Pancreas (tissue), 10 donors: ENCODE results near the gene GLTPD2. TPM values are rescaled to one million over a fixed set of nuclear protein-coding genes. Genes with fewer than 3 reads are reported as not detected.

Experiments used
- ATAC-seq, 4 donors: fragments of 200-7000 bp; cut with Tn5 transposase; one replicate each; pipeline versions ENCODE4 v1.8.0 to v1.9.1; 2020; ENCODE audit warnings: mild to moderate bottlenecking in 4 of 4, moderate library complexity in 4 of 4
- DNase-seq, 6 donors: peaks; one replicate each; pipeline ENCODE4 v3.0.0-alpha.2; 2020
- FAIRE-seq: peaks from 2 replicates; lab custom pipeline; 2012; peaks lifted over from hg19 to GRCh38; lab: Jason Lieb, UNC
- H3K27ac ChIP-seq, 4 donors: fragments of 200-600 bp; sonication (generic); 1 replicate in 3 of 4; 2 replicates in 1 of 4; pipeline versions ENCODE4 v1.5.0 to v1.8.0; 2020
- H3K27me3 ChIP-seq, 4 donors: fragments of 200-600 bp; one replicate each; pipeline ENCODE4 v1.8.0; 2021
- H3K36me3 ChIP-seq, 3 donors: fragments of 200-600 bp; sonication (generic) in 1 of 3; one replicate each; pipeline versions ENCODE4 v1.5.0 to v1.8.0; 2020 to 2021
- H3K4me1 ChIP-seq, 3 donors: fragments of 200-600 bp; one replicate each; pipeline ENCODE4 v1.8.0; 2021
- H3K4me3 ChIP-seq, 4 donors: fragments of 200-600 bp; sonication (generic) in 2 of 4; one replicate each; pipeline versions ENCODE4 v1.5.0 to v1.8.0; 2020 to 2021
- H3K9me3 ChIP-seq, 4 donors: fragments of 200-600 bp; one replicate each; pipeline ENCODE4 v1.8.0; 2021
- WGBS, 2 donors: extraction: QIAGEN DNeasy Blood & Tissue Kit; methylation state at CpG; one replicate each; pipeline ENCODE4 v1.1.7; 2013; 5-methylcytosine and 5-hydroxymethylcytosine counted together
- intact Hi-C, 3 donors: fragments of 100-400 bp; cut with DNase I; formaldehyde crosslinking; loops; one replicate each; pipeline versions ENCODE4 v1.11.1 to v1.14.2; 2022
- polyA plus RNA-seq, 2 donors: library from polyadenylated mRNA; stranded (reverse); fragments of 200-250 nt; gene quantifications; one replicate each; pipeline ENCODE4 v1.2.3, GENCODE V29; 2013
- total RNA-seq, 6 donors: library from RNA; stranded (reverse); fragmentation: NEBNext Ultra II Directional in 4 of 6; extraction: Animal tissue kit (Norgen Biotek cat#: 25700) in 4 of 6; gene quantifications; one replicate each; pipeline versions ENCODE4 v1.2.1 to v1.2.4, GENCODE V29; 2021 to 2023
- TF ChIP-seq, protein P1 (sequence below), 4 donors: fragments of 200-600 bp; sonication (generic) in 3 of 4; IDR thresholded peaks; one replicate each; pipeline versions ENCODE4 v1.5.0 to v1.8.0; 2021; ENCODE audit warnings: antibody characterized with exemption in 4 of 4
- donor health status: healthy with polysubstance abuse.
- donor health status: DM: no; HTN: no; CAD: no; lungs with moderate emphysema.
- donor health status: DM: no; HTN: no; CAD: no.
- donor health status: control.
- donor health status: control.
- donor health status: Bipolar disorder and iron deficiency.
- donor health status: DM: yes; HTN: yes; CAD: no.
- donor health status: DM: no; HTN: no; CAD: no.
- donor health status: DM: no; HTN: no; CAD: no.
- donor health status: DM: yes; HTN: yes; CAD: no.

Gene GLTPD2
- total and polyA plus RNA-seq, 8 donors = 0.23 to 0.39 TPM; not detected in 6

DNA sequence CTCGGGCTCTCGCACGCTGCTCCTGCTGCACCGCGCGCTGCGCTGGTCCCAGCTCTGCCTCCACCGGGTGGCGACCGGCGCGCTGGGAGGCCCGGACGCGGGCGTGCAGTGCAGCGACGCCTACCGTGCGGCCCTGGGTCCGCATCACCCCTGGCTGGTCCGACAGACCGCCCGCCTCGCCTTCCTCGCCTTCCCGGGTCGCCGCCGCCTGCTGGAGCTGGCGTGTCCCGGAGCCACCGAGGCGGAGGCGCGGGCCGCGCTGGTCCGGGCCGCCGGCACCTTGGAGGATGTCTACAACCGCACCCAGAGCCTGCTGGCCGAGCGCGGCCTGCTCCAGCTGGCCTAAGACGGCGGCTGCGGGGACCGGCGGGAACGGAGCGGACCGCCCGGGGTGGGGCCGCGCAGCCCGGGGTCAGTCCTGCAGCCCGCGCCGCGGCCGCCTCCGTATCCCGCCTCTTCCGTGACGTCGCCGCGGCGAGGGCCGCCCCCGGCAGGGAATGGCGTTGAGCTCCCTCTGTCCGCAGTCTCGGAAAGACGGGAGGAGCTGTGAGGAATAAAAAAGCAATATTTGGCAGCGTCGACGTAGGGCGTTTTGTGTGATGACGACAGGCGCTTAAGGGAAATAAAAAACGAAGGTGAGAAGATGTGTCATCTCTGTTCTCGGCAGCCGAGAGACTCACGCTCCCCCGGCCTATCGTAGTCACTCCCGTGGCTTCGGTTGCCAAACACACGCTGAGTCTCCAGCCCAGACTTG, 1.4 kb downstream of the GLTPD2 start:
- peaks cover 0 to 20% (median 4%) of the 10 kb centered on the region in 3 donors for H3K4me1 ChIP-seq
- 0% methylated on average over 55 to 91 of the region's 91 CpGs for WGBS, 2 donors
- FAIRE-seq = no peak
- peak; percentile 88 to 92 (median 92) for ATAC-seq
- peak overlapping the region; percentile 53 to 71 (median 58) for H3K4me3 ChIP-seq
- H3K27me3 ChIP-seq = no peaks in the 10 kb centered on the region
- H3K27ac ChIP-seq = peak overlapping the region; percentile 93 to 98 (median 98)
- peak; percentile 82 to 94 (median 88) for DNase-seq
- TF ChIP-seq, protein P1, sequence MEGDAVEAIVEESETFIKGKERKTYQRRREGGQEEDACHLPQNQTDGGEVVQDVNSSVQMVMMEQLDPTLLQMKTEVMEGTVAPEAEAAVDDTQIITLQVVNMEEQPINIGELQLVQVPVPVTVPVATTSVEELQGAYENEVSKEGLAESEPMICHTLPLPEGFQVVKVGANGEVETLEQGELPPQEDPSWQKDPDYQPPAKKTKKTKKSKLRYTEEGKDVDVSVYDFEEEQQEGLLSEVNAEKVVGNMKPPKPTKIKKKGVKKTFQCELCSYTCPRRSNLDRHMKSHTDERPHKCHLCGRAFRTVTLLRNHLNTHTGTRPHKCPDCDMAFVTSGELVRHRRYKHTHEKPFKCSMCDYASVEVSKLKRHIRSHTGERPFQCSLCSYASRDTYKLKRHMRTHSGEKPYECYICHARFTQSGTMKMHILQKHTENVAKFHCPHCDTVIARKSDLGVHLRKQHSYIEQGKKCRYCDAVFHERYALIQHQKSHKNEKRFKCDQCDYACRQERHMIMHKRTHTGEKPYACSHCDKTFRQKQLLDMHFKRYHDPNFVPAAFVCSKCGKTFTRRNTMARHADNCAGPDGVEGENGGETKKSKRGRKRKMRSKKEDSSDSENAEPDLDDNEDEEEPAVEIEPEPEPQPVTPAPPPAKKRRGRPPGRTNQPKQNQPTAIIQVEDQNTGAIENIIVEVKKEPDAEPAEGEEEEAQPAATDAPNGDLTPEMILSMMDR (IDR thresholded peaks at IDR 0.05) = peak; percentile 58 to 80 (median 74)
- H3K9me3 ChIP-seq = no peaks in the 10 kb centered on the region
- intact Hi-C loops = loop anchor here (5.0 to 10.0 kb wide), 4 partner anchors 55 to 105 kb away; partner anchors contain the start of genes C17orf107 (in 1 of the 3), CXCL16 (in 1 of the 3), MED11 (in 1 of the 3) and ZMYND15 (in 1 of the 3)
- H3K36me3 ChIP-seq = no peaks in the 10 kb centered on the region

DNA sequence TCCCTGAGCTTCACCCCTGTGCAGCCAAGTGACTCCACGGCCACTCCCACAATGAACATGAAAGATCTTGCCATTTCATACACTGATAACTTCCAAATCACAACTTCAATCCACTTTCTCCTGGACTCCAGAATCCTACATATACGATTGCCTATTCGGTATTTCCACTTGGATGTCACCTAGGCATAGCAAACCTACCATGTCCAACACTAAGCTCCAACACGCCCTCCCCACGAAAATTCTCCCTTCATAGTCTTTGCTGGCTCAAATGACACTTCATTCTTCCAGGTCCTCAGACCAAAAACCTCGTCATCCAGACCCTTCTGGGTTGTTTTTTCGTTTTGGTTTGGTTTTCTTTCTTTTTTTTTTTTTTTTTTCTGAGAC, 1.9 kb downstream of the GLTPD2 start:
- Histone ChIP-seq H3K4me3 (peak overlapping the region; percentile 53 to 71 (median 58)), H3K27ac (peak overlapping the region; percentile 93 to 98 (median 98))
- no peak for ATAC-seq

DNA sequence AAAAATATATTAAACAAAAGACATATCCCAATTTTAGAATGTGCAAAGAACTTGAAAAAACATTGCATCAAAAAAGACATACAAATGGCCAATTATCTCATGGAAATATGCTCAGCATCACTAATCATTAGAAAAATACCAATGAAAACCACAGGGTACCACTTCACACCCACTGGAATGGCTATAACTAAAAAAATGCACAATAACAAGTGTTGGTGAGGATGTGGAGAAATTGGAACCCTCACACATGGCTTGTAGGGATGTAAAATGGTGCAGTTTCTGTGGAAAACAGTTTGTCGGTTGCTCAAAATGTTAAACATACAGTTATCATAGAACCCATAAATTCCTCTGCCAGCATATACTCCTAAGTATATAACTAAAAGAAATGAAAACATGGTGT, 6.4 kb downstream of the GLTPD2 start:
- TF ChIP-seq, protein P1 (IDR thresholded peaks at IDR 0.05) = no peak
- peaks cover 0 to 7% (median 5%) of the 10 kb centered on the region in 3 donors for H3K4me1 ChIP-seq
- intact Hi-C loops = loop anchor here in 1 of 3 donors (10.0 kb wide), 1 partner anchor 100 kb away; the partner anchor contains the start of gene C17orf107
- H3K9me3 ChIP-seq = no peaks in the 10 kb centered on the region
- no peaks in the 10 kb centered on the region for H3K27me3 ChIP-seq
- ATAC-seq (no peak), DNase-seq (no peak), FAIRE-seq (no peak)
- H3K36me3 ChIP-seq = no peaks in the 10 kb centered on the region
- WGBS, 2 donors = 90 to 97% methylated on average over 1 of the region's 1 CpG
- no peak overlapping the region for H3K4me3 ChIP-seq
- no peak overlapping the region for H3K27ac ChIP-seq

More for the DNA sequence above, 1.9 kb downstream of the GLTPD2 start:
- Histone ChIP-seq H3K9me3 (no peaks in the 10 kb centered on the region), H3K27me3 (no peaks in the 10 kb centered on the region), H3K36me3 (no peaks in the 10 kb centered on the region), H3K4me1 (peaks cover 0 to 17% (median 4%) of the 10 kb centered on the region in 3 donors)
- 36 to 39% methylated on average over 7 of the region's 7 CpGs for WGBS, 2 donors
- DNase-seq (no peak), FAIRE-seq (no peak)
- intact Hi-C loops = loop anchor here in 1 of 3 donors (10.0 kb wide), 1 partner anchor 104 kb away; the partner anchor contains the start of gene C17orf107
- TF ChIP-seq, protein P1 (IDR thresholded peaks at IDR 0.05) = no peak

DNA sequence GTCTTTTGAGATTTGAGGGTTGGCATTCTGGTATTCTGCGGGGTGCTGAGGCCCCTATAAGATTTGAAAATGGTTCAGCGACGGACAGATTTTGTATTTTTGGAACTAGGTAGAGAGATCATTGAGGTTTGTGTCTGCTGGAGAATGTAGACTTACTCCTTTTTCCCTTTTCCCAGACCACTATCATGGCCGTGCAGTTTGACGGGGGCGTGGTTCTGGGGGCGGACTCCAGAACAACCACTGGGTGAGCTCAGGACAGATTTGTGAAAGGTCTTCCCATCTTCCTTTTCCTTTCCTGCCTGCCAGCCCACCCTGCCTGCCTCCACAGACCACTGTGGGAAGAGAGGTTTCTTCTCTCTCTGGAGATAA, 7.8 kb downstream of the GLTPD2 start:
- DNase-seq = no peak
- no peak for FAIRE-seq
- 0 to 1% methylated on average over 7 of the region's 7 CpGs for WGBS, 2 donors

More for the DNA sequence above, 7.8 kb downstream of the GLTPD2 start:
- H3K36me3 ChIP-seq = no peaks in the 10 kb centered on the region
- peak overlapping the region in 3 of 4 donors; percentile 3 to 72 (median 47) for H3K27ac ChIP-seq
- peaks cover 0 to 7% (median 5%) of the 10 kb centered on the region in 3 donors for H3K4me1 ChIP-seq
- TF ChIP-seq, protein P1 (IDR thresholded peaks at IDR 0.05) = no peak
- peak overlapping the region; percentile 67 to 89 (median 78) for H3K4me3 ChIP-seq
- peak in 2 of 4 donors; percentile 41 to 48 for ATAC-seq
- H3K27me3 ChIP-seq = no peaks in the 10 kb centered on the region
- intact Hi-C loops = loop anchor here in 1 of 3 donors (10.0 kb wide), 1 partner anchor 98 kb away; the partner anchor contains the start of gene C17orf107
- no peaks in the 10 kb centered on the region for H3K9me3 ChIP-seq
